HUES6 (cell line): ENCODE measurements around the gene ITIH2.
"Not testable (repeated sequence)": the region's sequence is repeated elsewhere in the genome, so short reads cannot be mapped to it uniquely, and the experiment has no call there.

Experiments used
- H3K27ac ChIP-seq: 2 replicates; pipeline ENCODE4 v1.7.0; 2013; ENCODE audit warnings: low read depth, mild to moderate bottlenecking, low read length, inconsistent platforms
- H3K27me3 ChIP-seq: 2 replicates; pipeline ENCODE4 v1.6.1; 2013; ENCODE audit warnings: low read length; ENCODE audit not compliant: control insufficient read depth, insufficient read depth
- H3K36me3 ChIP-seq: 2 replicates; pipeline ENCODE4 v1.6.1; 2013; ENCODE audit warnings: low read length; ENCODE audit not compliant: control insufficient read depth, insufficient read depth
- H3K4me1 ChIP-seq: 2 replicates; pipeline ENCODE4 v1.6.1; 2013; ENCODE audit warnings: low read length; ENCODE audit not compliant: control insufficient read depth, insufficient read depth
- H3K4me3 ChIP-seq: 2 replicates; pipeline ENCODE4 v1.5.1; 2013; ENCODE audit warnings: low read depth, low read length
- H3K9ac ChIP-seq: one replicate; pipeline ENCODE4 v1.6.1; 2013; ENCODE audit warnings: mild to moderate bottlenecking, low read length
- H3K9me3 ChIP-seq: 2 replicates; pipeline ENCODE4 v1.6.1; 2013; ENCODE audit warnings: low read depth, low read length; ENCODE audit not compliant: control insufficient read depth, insufficient read depth

ITIH2 gene

DNA sequence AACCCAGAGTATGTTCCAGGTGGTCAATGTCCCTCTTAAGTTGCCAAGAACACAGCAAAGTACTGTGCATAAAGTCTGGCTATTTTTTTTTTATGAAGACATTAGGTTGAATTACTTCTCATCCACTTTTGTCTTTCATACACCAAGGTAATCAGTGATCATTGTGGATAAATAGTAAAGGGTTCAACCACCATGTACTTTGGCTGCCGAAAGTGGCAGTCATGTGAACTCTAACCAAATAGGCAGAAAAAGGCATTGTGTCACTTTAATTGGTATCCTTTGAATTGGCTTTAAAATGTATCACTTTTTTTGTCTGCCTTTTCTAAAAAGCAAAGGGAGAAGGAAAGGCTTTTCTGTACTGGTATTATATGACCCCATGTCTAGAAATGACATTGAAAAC is 7.3 kb downstream of the ITIH2 start:
- H3K4me1 ChIP-seq, result no peaks in the 10 kb centered on the region
- H3K27ac ChIP-seq, result no peak overlapping the region
- H3K4me3 ChIP-seq, result no peak overlapping the region
- no peaks in the 10 kb centered on the region for H3K27me3 ChIP-seq
- no peak overlapping the region for H3K9ac ChIP-seq
- H3K9me3 ChIP-seq, result no peaks in the 10 kb centered on the region
- no peaks in the 10 kb centered on the region for H3K36me3 ChIP-seq

DNA sequence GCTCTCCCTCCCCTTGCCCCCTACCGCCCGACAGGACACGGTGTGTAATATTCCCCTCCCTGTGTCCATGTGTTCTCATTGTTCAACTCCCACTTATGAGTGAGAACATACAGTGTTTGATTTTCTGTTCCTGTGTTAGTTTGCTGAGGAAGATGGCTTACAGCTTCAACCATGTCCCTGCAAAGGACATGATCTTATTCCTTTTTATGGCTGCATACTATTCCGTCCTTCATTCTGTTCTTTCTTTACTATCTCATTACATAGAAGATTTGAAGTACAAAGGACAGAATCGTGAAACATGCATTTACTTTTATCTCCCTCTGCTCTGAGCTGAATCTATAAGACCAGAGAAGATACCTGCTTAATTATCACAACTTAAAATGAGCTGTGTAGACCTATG is 8.0 kb downstream of the ITIH2 start:
- not testable (repeated sequence) for H3K4me1 ChIP-seq, H3K36me3 ChIP-seq, H3K9me3 ChIP-seq, H3K9ac ChIP-seq, H3K27ac ChIP-seq, H3K27me3 ChIP-seq, H3K4me3 ChIP-seq

DNA sequence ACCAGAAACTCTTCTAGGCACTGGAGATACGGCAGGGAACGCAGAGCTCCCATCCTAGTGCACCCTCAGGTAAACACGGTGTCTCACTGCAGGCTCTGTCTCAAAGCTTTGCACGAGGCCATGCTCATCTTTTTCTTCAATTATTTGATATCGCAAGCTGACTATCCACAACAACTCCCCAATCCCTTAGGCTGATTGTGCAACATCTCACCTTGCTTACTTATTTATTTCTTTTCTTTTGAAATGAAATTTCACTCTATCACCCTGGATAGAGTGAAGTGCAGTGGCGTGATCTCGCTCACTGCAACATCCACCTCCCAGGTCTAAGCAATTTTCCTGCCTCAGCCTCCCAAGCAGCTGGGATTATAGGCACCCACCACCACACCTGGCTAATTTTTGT is 12.4 kb downstream of the ITIH2 start:
- Histone ChIP-seq H3K4me1 (no peaks in the 10 kb centered on the region), H3K4me3 (no peak overlapping the region), H3K36me3 (no peaks in the 10 kb centered on the region), H3K27me3 (no peaks in the 10 kb centered on the region), H3K27ac (no peak overlapping the region), H3K9ac (no peak overlapping the region), H3K9me3 (no peaks in the 10 kb centered on the region)

DNA sequence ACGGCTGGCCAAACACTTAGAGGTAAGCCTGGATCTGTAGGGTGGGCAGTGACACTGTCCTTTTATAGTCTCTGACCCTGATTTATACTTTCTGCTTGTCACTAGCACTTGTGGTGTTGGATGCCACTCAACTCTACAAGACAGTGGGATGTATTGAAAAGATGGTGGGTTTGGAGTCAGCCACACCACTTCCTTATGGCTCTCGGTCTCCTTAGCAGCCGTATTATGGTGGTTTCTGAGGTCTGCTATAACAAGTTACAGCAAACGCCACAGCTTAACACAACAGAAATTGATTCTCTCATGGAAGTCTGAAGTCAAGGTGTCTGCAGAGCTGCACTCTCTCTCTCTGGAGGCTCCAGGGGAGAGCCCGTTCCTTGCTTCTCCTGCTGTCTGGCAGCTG is 14.7 kb downstream of the ITIH2 start:
- H3K9ac ChIP-seq, result no peak overlapping the region
- no peaks in the 10 kb centered on the region for H3K4me1 ChIP-seq
- H3K9me3 ChIP-seq, result no peaks in the 10 kb centered on the region
- H3K27ac ChIP-seq, result no peak overlapping the region
- H3K4me3 ChIP-seq, result no peak overlapping the region
- H3K27me3 ChIP-seq, result peaks cover 9% of the 10 kb centered on the region; the same call in 1 of the 2 replicates
- no peaks in the 10 kb centered on the region for H3K36me3 ChIP-seq

DNA sequence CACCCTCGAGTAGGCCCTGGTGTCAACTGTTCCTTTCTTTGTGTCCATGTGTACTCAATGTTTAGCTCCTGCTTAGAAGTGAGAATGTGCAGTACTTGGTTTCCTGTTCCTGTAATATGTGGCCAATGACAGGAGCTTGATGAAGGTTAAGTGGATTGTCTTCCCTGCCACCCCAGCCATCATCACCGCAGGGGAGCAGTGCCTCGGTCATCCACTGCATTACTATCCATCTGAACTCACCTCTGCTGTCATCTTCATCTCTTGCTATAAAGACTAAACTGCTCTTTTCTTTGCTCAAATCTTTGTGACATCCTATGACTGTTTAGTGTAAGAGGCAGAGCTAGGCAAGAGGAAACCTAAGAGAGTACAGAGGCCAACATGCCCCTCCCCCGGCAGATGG is 15.6 kb downstream of the ITIH2 start:
- no peaks in the 10 kb centered on the region for H3K4me1 ChIP-seq
- H3K27ac ChIP-seq, result no peak overlapping the region
- no peak overlapping the region for H3K9ac ChIP-seq
- peaks cover 9% of the 10 kb centered on the region; the same call in 1 of the 2 replicates for H3K27me3 ChIP-seq
- H3K9me3 ChIP-seq, result no peaks in the 10 kb centered on the region
- no peaks in the 10 kb centered on the region for H3K36me3 ChIP-seq
- H3K4me3 ChIP-seq, result no peak overlapping the region

DNA sequence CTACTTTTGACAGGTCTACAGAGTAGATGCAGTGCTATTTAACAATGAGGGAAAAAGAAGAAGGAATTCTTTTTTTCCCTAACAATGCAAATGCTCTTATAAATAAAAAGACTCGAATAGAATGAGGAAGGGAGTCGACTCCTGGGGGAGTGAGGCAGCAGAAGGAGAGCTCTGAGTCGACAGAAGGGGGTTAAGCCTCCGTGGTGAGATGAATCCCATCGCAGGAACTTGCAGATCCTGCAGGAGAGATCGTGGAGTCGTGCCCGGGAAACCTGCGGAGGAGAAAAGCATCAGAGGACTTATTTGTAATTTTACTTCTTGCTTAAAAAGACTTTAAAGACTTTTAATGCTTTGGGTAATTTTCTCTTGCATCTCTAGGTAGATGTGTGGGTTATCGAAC is 17.4 kb downstream of the ITIH2 start:
- Histone ChIP-seq H3K4me3 (no peak overlapping the region), H3K9me3 (no peaks in the 10 kb centered on the region), H3K27me3 (peaks cover 13% of the 10 kb centered on the region; the same call in 1 of the 2 replicates), H3K4me1 (no peaks in the 10 kb centered on the region), H3K36me3 (no peaks in the 10 kb centered on the region), H3K9ac (no peak overlapping the region), H3K27ac (no peak overlapping the region)

DNA sequence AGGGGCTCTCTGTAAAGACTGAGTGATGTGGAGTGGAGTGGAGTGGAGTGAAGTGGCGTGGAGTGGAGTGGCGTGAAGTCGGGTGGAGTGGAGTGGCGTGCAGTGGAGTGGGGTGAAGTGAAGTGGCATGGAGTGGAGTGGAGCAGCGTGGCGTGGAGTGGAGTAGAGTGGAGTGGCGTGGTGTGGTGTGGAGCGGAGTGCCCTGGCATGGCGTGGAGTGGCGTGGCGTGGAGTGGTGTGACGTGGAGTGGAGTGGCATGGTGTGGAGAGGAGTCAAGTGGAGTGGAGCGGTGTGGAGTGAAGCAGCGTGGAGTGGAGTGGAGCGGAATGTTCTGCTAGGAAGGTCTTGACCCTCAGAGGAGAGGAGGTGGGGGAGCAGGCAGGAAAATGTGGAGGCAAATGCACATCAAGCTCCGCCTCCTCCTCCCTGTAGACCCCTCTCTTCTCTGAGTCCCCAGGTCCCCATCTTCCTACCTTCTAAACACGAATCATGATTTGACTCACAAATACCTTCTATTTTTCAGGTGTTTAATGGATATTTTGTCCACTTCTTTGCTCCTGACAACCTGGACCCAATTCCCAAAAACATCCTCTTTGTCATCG is 19.9 kb downstream of the ITIH2 start:
- H3K27me3 ChIP-seq, result peaks cover 31% of the 10 kb centered on the region
- no peak overlapping the region for H3K4me3 ChIP-seq
- H3K27ac ChIP-seq, result no peak overlapping the region
- H3K4me1 ChIP-seq, result no peaks in the 10 kb centered on the region
- H3K36me3 ChIP-seq, result no peaks in the 10 kb centered on the region
- H3K9ac ChIP-seq, result no peak overlapping the region
- no peaks in the 10 kb centered on the region for H3K9me3 ChIP-seq

DNA sequence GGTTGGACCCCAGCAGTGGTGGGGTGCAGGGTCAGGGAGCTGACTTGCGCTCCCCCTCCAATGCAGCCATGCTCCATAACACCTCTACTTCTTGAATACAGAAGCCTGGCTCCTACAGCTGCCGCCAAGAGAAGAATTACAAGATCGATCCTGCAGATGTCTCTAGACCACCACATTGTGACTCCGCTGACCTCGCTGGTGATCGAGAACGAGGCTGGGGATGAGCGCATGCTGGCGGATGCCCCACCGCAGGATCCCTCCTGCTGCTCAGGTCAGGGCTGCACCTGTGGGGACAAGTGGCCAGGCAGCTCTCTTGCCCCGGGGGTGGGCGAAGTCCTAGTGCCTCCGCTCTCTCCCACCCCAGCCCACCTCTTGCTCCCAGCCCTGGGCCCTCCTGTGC is 31.7 kb downstream of the ITIH2 start:
- Histone ChIP-seq H3K27me3 (no peaks in the 10 kb centered on the region), H3K27ac (no peak overlapping the region), H3K36me3 (no peaks in the 10 kb centered on the region), H3K9me3 (no peaks in the 10 kb centered on the region), H3K4me3 (no peak overlapping the region), H3K4me1 (no peaks in the 10 kb centered on the region), H3K9ac (no peak overlapping the region)

DNA sequence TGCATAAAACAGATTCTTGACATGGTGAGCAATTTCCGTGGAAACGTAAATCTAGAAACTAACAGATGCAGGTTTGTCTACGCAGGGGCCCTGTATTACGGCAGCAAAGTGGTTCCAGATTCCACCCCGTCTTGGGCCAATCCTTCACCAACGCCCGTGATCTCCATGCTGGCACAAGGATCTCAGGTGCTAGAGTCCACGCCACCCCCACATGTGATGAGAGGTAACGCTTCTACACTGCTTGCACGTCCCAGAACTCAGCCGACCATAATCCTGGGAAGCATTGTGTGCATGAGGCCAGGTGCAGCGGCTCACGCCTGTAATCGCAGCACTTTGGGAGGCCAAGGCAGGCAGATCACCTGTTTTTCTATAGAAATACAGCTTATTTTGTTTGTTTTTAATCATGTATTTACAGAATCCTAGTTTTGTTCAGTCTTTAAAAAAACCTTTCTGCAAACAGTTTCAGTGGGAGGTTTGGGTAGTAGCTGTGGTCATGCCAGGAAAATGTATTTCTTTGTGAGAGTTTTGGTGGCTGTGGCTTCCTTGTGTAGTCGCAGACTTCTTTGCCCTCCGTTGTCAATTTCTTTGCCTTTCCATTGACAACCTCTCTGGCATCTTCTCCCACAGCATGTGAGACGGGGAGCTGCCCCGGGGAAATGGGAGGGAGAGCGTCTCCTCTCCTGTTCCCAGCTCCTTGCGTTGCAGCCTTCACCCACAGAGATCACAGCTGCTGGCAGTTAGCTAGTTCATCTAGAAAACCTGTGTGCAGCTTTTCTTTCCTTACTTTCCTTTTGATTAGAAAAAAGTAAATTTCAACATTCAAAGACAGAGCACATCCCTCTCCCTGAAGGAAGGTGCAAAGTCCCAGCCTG is 35.7 kb downstream of the ITIH2 start:
- no peaks in the 10 kb centered on the region for H3K4me1 ChIP-seq
- no peaks in the 10 kb centered on the region for H3K36me3 ChIP-seq
- no peaks in the 10 kb centered on the region for H3K27me3 ChIP-seq
- no peak overlapping the region for H3K9ac ChIP-seq
- H3K4me3 ChIP-seq, result no peak overlapping the region
- no peak overlapping the region for H3K27ac ChIP-seq
- no peaks in the 10 kb centered on the region for H3K9me3 ChIP-seq

DNA sequence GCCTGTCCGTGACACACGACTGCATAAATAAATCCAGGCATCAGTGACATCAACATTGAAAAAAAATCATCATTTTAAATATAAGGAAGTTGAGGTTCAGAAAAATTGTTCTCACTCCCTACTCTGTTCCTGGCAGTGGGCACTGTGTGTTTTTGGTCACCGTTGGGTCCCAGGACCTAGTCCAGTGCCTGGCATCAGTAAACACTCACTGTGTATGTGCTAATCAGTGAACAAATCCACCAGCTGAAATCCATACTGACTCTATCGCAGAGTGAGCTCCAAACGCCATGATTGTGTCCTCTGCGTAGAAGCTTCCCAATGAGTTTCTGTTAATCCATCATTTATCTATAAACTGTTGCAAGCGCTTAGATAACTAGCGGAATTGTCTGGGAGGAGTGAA is 41.2 kb downstream of the ITIH2 start:
- no peaks in the 10 kb centered on the region for H3K36me3 ChIP-seq
- H3K9me3 ChIP-seq, result no peaks in the 10 kb centered on the region
- H3K9ac ChIP-seq, result no peak overlapping the region
- H3K4me3 ChIP-seq, result no peak overlapping the region
- H3K27ac ChIP-seq, result no peak overlapping the region
- H3K27me3 ChIP-seq, result no peaks in the 10 kb centered on the region
- no peaks in the 10 kb centered on the region for H3K4me1 ChIP-seq

DNA sequence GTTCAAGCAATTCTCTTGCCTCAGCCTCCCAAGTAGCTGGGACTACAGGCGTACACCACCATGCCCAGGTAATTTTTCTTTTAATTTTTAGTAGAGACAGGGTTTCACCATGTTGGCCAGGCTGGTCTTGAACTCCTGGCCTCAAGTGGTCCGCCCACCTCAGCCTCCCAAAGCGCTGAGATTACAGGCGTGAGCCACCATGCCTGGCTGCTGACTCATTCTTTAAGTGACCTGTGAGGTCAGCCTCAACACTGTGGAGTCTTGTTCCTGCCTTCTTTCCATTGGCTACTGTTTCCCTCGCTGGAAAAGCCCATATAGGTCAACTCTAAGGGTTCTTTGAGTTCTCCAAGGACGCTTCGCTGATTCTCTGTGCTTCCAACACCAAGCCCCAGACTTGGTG is 45.5 kb downstream of the ITIH2 start:
- not testable (repeated sequence) for H3K4me1 ChIP-seq, H3K9me3 ChIP-seq, H3K27me3 ChIP-seq, H3K4me3 ChIP-seq, H3K27ac ChIP-seq, H3K9ac ChIP-seq
- H3K36me3 ChIP-seq, result peaks cover 17% of the 10 kb centered on the region
